ENCODE data around the gene UTP14C.
A peak's percentile ranks its signal among the peaks of the same experiment; 100 is the strongest.

Gene UTP14C

GRCh38 chr13:52010890-52011631 lies 13.4 kb upstream of the UTP14C start, which contains the start of gene ATP7B:
Gene ATP7B, minus strand, starts transcription at chr13:52011450. Its CDS starts 113 bp downstream, at chr13:52011337.
- TF ChIP-seq CTCF (IDR thresholded peaks at IDR 0.05; ENCODE audit: low read depth, low read length) = peak; percentile 22
- no peak for DNase-seq (ENCODE audit: low read depth in 2 of 2)
- H3K4me3 ChIP-seq (replicated peaks in 1 of 2; ENCODE audit: low read depth in 2 of 2, low read length in 2 of 2) = peak within 1 kb of the TSS; percentile 96 to 99

- peak within 1 kb of the TSS; percentile 96 to 99 for H3K4me3 ChIP-seq (replicated peaks in 1 of 2; ENCODE audit: low read depth in 2 of 2, low read length in 2 of 2)
- DNase-seq (ENCODE audit: low read depth in 2 of 2) = peak; percentile 98
- TF ChIP-seq CTCF (IDR thresholded peaks at IDR 0.05; ENCODE audit: low read depth, low read length) = no peak
These were observed 12.6 kb upstream of the UTP14C start, which contains the start of gene ALG11 for GRCh38 chr13:52011632-52012511. Gene ALG11, plus strand, starts transcription at chr13:52012398. Its CDS starts 21 bp downstream, at chr13:52012419.

- H3K4me3 ChIP-seq (replicated peaks in 1 of 2; ENCODE audit: low read depth in 2 of 2, low read length in 2 of 2) = peak overlapping the region; percentile 96 to 99
- no peak for DNase-seq (ENCODE audit: low read depth in 2 of 2)
- no peak for TF ChIP-seq CTCF (IDR thresholded peaks at IDR 0.05; ENCODE audit: low read depth, low read length)
These were observed 12.0 kb upstream of the UTP14C start for GRCh38 chr13:52012512-52012836.

GRCh38 chr13:52016296-52016695 lies 8.2 kb upstream of the UTP14C start:
- TF ChIP-seq CTCF (IDR thresholded peaks at IDR 0.05; ENCODE audit: low read depth, low read length) = no peak
- no peak overlapping the region for H3K4me3 ChIP-seq (replicated peaks in 1 of 2; ENCODE audit: low read depth in 2 of 2, low read length in 2 of 2)
- no peak for DNase-seq (ENCODE audit: low read depth in 2 of 2)

GRCh38 chr13:52020191-52020590 lies 4.3 kb upstream of the UTP14C start:
- no peak for TF ChIP-seq CTCF (IDR thresholded peaks at IDR 0.05; ENCODE audit: low read depth, low read length)
- H3K4me3 ChIP-seq (replicated peaks in 1 of 2; ENCODE audit: low read depth in 2 of 2, low read length in 2 of 2) = no peak overlapping the region
- DNase-seq (ENCODE audit: low read depth in 2 of 2) = no peak

- no peak for DNase-seq (ENCODE audit: low read depth in 2 of 2)
- no peak for TF ChIP-seq CTCF (IDR thresholded peaks at IDR 0.05; ENCODE audit: low read depth, low read length)
- H3K4me3 ChIP-seq (replicated peaks in 1 of 2; ENCODE audit: low read depth in 2 of 2, low read length in 2 of 2) = no peak overlapping the region
These were observed 2.1 kb upstream of the UTP14C start for GRCh38 chr13:52022356-52022755.
